ENCODE data around the gene CD302. TPM values are rescaled to one million over a fixed set of nuclear protein-coding genes. Genes with fewer than 3 reads are reported as not detected.

CD302 gene
- total RNA-seq, 1 donor from 2014 or later: 109 TPM

DNA sequence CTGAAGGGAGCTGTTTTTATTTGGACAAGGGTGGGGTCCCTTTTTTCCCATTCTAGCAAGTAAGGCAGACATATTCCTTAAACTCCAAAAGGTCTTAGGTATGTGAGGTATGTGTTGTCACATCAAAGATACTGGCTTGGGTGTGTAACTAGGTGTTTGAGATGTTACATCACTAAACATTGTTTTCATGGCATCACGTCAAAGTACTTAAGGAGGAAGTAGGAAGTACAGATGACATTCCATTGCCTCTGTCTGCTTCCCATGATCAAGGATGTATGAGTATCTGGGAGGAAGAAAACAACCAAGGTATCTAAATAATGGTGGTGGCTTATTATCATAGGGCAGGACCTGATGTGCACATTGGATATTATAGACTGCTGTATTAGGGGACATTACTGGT is 39.3 kb downstream of the CD302 start:
- no peak overlapping the region for H3K27ac ChIP-seq
- ATAC-seq (peak; percentile 72), DNase-seq (no peak)
- peaks cover 73% of the 10 kb centered on the region for H3K36me3 ChIP-seq
- no peaks in the 10 kb centered on the region for H3K27me3 ChIP-seq
- H3K9me3 ChIP-seq: no peaks in the 10 kb centered on the region
- H3K4me3 ChIP-seq: no peak overlapping the region
- no peak for TF ChIP-seq CTCF (IDR thresholded peaks at IDR 0.05)
- H3K4me1 ChIP-seq: peaks cover 22% of the 10 kb centered on the region
- intact Hi-C loops (cut with DNase I): no loop called here

DNA sequence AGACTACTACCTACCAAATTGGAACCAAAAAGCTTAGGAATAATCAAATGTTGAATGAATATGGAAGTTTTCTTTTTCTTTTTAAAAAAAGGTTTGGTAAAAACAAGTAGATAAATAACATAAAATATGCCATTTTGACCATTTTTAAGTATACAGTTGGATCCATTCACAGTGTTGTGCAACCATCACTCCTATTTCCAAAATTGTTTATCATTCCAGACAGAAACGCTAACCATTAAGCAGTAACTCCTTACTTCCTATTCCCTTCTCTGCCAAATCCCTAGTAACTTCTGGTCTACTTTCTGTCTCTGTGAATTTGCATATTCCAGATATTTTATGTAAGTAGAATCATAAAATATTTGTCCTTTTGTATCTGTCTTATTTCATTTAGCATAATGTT is 39.8 kb downstream of the CD302 start:
- peaks cover 71% of the 10 kb centered on the region for H3K36me3 ChIP-seq
- TF ChIP-seq CTCF (IDR thresholded peaks at IDR 0.05): no peak
- H3K27ac ChIP-seq: no peak overlapping the region
- DNase-seq: no peak
- H3K4me1 ChIP-seq: peaks cover 22% of the 10 kb centered on the region
- ATAC-seq: no peak
- H3K9me3 ChIP-seq: no peaks in the 10 kb centered on the region
- H3K4me3 ChIP-seq: no peak overlapping the region
- intact Hi-C loops (cut with DNase I): no loop called here
- H3K27me3 ChIP-seq: no peaks in the 10 kb centered on the region

GRCh38 chr2:159755788-159756187 is 42.2 kb downstream of the CD302 start:
- Histone ChIP-seq H3K27ac (no peak overlapping the region), H3K4me1 (peaks cover 22% of the 10 kb centered on the region), H3K36me3 (peaks cover 68% of the 10 kb centered on the region), H3K4me3 (no peak overlapping the region), H3K9me3 (no peaks in the 10 kb centered on the region), H3K27me3 (no peaks in the 10 kb centered on the region)
- no peak for TF ChIP-seq CTCF (IDR thresholded peaks at IDR 0.05)
- DNase-seq: no peak
- intact Hi-C loops (cut with DNase I): no loop called here
- peak; percentile 40 for ATAC-seq

GRCh38 chr2:159755014-159755413 is 43.0 kb downstream of the CD302 start:
- peaks cover 66% of the 10 kb centered on the region for H3K36me3 ChIP-seq
- intact Hi-C loops (cut with DNase I): no loop called here
- H3K4me3 ChIP-seq: no peak overlapping the region
- no peaks in the 10 kb centered on the region for H3K27me3 ChIP-seq
- H3K4me1 ChIP-seq: peaks cover 22% of the 10 kb centered on the region
- DNase-seq (no peak), ATAC-seq (no peak)
- H3K27ac ChIP-seq: no peak overlapping the region
- no peaks in the 10 kb centered on the region for H3K9me3 ChIP-seq
- TF ChIP-seq CTCF (IDR thresholded peaks at IDR 0.05): no peak

DNA sequence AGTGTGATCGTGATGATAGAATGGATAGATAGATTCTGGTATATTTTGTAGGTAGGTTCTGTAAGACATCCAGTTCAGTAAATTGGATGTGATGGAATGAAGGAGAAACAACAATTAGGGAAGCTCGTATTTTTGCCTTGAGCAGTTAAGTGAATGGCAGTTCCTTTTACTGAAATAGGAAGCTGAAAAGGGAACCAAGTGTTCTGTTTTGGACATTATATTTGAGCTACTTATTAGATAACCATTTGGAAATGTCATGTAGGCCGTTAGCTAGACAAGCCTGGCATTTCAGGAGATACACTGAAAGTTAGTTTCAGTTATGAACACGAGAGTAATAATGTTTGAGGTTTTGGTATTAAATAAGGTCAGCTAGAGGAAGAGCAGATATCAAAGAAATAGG is 44.2 kb downstream of the CD302 start:
- intact Hi-C loops (cut with DNase I): no loop called here
- Histone ChIP-seq H3K9me3 (no peaks in the 10 kb centered on the region), H3K36me3 (peaks cover 66% of the 10 kb centered on the region), H3K4me3 (no peak overlapping the region), H3K27ac (no peak overlapping the region), H3K4me1 (peaks cover 19% of the 10 kb centered on the region), H3K27me3 (no peaks in the 10 kb centered on the region)
- ATAC-seq (peak; percentile 79), DNase-seq (no peak)
- no peak for TF ChIP-seq CTCF (IDR thresholded peaks at IDR 0.05)

- intact Hi-C loops (cut with DNase I): no loop called here
- Histone ChIP-seq H3K4me3 (no peak overlapping the region), H3K27me3 (no peaks in the 10 kb centered on the region), H3K36me3 (peaks cover 77% of the 10 kb centered on the region), H3K4me1 (peaks cover 9% of the 10 kb centered on the region), H3K27ac (no peak overlapping the region), H3K9me3 (no peaks in the 10 kb centered on the region)
- DNase-seq (no peak), ATAC-seq (no peak)
- TF ChIP-seq CTCF (IDR thresholded peaks at IDR 0.05): no peak
Observed at GRCh38 chr2:159750873-159751272, 47.1 kb downstream of the CD302 start.

Data from upper lobe of right lung (tissue), 1 donor.